LHCN-M2 (cell line): ENCODE results near the gene THADA. TPM values are rescaled to one million over a fixed set of nuclear protein-coding genes. Genes with fewer than 3 reads are reported as not detected.

Experiments
- DNase-seq: peaks from one replicate; pipeline ENCODE4 v3.0.0-alpha.2; 2012; ENCODE audit warnings: low read depth
- total RNA-seq: library from RNA; depleted of rRNA; stranded (reverse); fragments of >200 nt; gene quantifications from 2 replicates; pipeline ENCODE4 v1.2.3, GENCODE V29; 2014

The THADA gene
- total RNA-seq, 1 experiment from 2014 or later = 20.2 TPM

GRCh38 chr2:43250015-43250414, 345.8 kb downstream of the THADA start:
- no peak for DNase-seq

GRCh38 chr2:43248621-43249020, 347.2 kb downstream of the THADA start:
- no peak for DNase-seq

DNA sequence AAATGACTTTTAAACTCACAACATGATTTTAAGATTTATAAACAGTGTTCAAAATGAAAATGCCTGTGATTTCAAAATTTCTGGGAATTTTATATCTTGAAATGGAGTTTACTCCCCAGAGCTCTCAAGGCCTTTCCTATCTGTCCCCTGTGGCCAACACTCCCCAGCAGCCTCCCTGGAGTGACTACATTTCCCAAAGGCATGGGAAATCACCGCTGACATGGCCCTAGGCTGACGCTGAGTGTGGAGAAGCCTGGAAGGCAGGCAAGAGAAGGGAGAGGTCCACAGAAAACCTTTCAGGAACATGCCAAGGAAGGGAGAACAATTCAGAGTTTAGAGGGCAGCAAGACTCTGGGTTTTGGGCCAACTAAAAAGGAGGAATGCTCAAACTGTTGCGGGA, 349.2 kb downstream of the THADA start:
- no peak for DNase-seq

DNA sequence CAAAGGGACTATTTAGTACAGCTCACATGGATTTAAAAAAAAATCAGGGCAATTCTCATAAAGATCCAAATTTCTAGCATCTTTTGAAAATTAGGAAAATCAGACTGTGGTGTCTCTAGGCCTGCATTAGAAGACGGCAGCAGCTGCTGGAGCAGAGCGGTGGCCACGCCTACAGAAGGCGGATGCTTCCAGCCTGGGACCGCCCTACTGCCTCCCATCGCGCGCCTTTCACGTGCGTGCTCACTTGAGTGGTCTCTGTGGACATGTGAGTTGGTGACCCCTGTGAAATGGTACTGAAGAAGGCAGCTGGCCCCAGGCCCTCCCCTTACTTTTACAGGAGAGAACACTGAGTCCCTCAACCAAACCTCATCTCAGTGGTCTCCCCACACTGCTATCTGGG, 354.3 kb downstream of the THADA start:
- DNase-seq = no peak

DNA sequence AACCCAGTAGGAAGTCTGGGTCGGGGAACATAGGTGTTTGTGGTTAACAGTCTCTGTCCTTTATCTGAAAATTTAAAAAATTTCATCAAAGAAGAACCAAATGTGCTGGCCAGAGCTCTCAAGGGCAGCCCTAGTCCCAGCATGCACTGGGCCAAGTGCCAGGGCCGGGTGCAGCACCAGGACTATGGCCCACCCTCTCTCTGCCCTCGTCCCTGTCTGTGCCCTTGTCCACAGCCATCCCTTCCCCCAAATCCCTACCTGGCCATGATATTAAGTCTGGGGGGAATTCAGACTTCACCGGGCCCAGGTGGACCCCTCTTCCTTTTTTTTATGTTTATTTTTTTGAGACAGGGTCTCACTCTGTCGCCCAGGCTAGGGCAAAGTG, 355.1 kb downstream of the THADA start:
- no peak for DNase-seq

DNA sequence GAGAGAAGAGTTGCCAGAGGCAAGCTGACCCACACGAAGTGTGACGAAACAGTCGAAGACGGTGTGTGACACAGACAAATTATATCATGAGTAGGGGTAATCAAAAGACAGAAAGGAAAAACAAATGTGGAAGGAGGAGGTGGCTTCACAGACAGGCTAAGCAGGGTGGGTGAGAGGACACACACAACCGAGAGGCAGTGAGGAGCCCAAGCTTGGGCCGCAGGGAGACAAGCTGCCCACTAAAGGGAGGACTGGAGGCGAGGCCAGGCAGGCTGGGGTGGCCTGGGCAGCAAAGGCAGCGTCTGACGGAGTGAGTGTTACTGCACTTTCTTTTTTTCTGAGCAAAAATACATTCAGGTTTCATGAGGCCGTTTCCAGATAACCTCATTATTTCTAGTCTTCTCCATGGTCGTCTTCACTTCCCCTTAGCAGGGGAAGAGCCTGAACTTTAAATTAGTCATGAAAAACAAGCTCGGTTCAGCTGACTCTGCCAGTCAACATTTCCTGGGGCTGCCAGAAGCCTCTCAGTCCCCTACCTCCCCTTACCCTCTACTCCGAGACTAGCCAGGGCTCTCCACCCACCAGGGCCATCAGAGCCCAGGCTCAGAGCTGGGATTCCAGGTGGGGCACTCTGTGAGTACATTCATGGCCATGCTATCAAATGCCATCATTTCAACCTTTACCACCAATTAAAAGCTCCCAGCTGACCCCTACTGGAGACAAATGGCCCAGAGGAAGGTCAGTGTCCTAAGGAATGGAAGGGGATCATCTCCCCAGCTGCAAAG, 355.7 kb downstream of the THADA start:
- no peak for DNase-seq

GRCh38 chr2:43238813-43239212, 357.0 kb downstream of the THADA start:
- no peak for DNase-seq

DNA sequence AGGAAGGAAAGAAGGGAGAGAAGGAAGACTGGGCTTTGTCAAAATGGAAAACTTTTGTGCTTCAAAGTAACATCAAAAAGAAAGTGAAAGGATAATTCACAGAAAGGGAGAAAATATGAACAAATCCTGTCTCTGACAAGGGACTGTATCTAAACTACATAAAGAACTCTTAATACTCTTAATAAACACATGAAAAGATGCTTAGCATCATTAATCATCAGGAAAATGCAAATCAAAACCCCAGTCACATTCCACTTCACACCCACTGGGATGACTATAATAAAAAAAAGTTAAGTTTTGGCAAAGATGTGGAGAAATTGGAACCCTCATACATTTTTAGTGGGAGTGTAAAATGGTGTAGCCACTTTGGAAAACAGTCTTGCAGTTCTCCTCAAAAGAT, 357.7 kb downstream of the THADA start:
- no peak for DNase-seq

GRCh38 chr2:43233218-43234212, 362.3 kb downstream of the THADA start:
- no peak for DNase-seq

- DNase-seq = no peak
Measured at GRCh38 chr2:43230951-43231827, 364.6 kb downstream of the THADA start.

DNA sequence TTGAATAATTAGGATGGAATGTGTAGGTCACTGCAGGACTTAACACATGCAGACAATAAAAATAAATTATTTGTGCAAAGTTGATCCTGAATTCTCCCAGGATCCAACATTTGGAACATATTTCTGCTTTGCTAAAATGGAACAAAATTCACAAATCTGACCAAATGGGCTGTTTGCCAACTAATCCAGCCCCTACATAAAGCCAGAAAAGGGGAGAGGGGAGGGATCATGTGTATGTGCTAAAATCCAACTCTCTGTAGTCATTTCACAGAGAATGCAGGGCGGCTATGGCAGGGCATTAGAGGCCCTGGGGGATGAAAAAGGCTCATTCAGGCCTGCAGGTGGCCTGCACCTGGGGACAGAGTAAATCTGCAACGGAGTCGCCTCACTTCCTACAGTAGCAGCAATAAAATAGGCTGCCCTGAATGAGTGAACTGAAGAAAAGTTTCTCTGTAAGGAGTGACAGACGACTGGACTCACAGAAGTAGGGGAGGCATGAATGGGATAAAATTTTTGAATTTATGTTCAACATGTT, 365.4 kb downstream of the THADA start:
- DNase-seq = no peak

DNA sequence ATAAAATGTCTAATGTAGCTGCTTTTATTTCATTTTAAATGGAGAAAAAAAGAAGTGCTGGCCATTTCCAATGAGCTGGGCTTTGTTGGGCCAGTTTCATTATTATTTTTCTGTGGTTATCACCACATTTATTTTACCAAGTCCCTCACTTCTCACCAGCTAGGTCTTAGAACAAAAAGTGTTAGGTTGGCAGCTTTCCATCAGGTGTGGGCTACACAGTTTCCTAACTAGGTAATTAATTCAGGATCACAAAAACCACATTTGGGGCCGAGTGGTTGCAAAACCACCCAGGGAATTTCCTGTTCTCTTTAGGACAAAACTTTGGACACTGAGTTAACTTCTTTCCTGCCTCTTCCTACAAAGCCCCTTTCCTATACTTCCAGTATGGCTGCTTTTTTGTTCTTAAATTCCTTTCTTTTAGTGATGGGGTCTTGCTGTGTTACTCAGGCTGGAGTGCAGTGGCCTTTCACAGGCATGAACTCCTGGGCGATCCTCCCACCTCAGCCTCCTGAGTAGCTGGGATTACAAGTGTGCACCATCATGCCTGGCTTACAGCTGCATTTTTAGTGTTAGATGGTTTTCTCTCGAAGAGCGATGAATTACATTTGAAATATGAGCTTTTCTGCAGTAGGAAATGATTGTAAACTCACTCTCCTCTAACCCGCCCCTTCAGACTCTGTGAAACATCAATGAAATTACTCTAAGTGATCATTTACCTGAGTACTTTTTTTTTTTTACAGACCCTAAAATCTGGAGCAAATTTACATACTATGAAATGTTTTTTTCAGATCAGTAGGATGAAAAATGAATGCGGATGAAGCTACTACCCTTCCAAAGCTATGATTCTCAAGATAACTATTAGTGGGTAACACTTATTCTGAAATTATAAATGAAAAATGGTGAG, 366.8 kb downstream of the THADA start:
- no peak for DNase-seq

DNA sequence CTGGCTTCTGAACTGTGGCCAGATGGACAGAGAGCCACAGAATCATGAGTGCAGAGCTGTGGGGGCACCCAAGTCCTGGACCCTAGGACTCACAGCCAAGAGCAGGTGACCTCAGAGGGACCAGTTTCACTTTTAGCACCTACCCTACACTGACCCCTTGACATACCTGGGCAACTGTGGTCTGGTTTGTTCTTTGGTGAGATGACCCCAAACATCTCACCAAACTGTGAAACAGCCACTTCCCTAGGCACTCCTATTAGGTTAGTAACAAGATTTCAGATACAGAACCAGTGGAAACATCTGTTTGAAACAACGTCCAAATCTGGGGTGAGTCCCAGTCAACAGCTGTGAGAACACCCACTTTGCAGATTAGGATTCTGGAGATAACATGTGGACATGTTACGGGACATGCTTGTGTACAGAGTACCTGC, 367.5 kb downstream of the THADA start:
- DNase-seq = peak; percentile 9

GRCh38 chr2:43227830-43228281, 368.0 kb downstream of the THADA start:
- DNase-seq = no peak

DNA sequence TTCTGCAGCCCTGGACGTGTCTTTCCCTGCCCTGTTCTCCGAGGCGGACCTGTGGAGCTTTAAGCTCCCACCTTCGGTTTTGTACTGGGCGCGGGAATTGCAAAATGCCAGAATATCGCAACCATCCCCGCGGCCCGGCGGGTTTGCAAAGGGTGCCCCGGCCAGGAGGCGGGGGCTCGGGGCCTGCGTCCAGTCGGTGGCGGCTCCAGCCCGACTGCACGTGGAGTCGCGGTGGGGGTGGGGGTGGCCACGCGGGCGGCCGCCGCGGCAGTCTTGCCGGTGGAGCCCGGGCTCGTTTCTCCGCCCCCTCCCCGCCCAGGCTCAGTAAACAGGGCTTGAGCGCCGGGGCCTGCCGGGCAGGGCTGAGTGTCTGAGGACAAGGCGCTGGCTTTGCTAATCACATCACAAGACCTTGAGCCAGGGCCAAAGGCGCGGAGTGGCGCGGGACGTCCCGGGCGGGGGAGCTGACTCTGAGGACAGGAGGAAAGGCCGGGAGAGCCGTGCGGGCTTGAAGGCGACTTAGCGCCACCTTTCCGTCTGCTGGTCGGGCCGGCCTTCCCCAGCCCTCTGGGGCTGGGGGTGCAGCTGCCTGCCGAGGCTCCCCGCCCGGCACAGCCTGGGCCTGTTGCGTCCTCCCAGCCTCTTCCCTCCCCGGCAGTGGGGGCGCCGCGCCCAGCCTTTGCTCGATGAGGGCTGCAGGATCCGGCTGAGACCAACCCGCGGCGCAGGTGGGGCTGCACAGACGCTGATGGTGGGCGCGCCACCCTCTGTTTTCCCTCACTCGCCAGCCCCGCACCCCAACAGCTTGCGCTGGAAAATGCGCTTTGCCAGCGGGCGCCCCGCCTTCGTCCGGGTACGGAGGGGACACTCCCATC, 368.6 kb downstream of the THADA start:
- peak; percentile 76 for DNase-seq

DNA sequence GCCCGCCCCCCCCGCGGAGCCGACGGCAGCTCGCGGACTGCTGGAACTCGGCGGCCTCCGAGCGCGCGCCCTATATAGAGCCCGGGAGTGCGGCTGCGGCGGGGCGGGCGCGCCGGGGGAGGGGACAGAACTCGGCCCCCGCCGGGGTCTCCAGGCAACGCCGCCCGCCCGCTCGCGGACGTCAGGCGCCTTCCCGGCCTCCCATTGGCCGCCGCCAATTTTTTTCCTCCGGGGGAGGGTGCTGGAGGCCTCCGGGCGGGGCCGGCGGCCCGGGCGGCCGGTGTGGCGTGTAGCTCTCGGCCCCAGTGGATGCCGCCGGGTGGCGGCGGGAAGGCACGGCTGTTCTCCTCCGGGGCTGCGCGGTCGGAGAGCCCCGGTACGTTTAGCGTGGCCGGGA, 369.3 kb downstream of the THADA start, which contains the start of gene ZFP36L2:
Gene ZFP36L2, minus strand, starts transcription at position 49 of the 397 bp plus-strand sequence. CDS start 291 bp downstream, outside the sequence.
- peak; percentile 95 for DNase-seq

DNA sequence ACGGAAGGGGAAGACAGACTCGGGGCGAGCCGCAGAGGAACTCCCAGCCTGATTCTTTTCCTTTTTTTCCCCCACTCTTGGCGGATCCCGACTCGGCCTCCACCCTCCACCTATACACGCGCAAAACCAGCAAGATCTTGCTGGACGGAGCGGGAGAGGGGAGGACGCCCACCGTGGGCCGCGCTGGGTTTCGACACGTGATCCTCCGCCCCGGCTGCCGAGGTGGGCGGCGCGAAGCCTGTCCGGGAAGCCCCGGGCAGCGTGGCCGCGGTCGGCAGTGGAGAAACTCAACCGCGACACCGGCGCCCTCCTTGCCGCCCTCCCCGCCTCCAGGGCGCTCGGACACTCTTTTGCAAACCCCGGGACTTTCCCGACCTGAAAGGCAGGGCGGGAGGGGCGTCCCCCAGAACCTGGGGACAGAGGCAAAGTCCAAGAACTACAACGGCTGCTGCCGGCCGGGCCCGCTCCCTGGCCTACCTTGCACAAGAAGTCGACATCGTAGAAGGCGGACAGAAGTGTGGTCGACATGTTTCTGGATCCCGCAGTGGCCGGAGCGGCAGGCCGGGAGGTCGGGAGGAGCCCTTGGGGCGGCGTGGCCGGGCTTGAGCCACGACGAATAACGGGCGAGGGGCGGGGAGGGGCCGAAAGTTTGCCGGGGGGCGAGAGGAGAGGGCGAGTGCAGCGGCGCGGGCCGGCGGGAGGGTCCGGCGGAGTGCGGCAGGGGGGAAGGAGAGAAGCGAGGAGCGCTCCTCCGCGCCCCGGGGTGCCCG, 369.9 kb downstream of the THADA start:
- peak; percentile 72 for DNase-seq
